Stimulated activated CD8-positive, alpha-beta memory T cell treated with anti-CD3 and anti-CD28 coated beads, Interleukin-7, amount 100 ng/mL, for 48 hours (primary cell): ENCODE measurements around the gene BCL3.
"Not testable (repeated sequence)": the region's sequence is repeated elsewhere in the genome, so short reads cannot be mapped to it uniquely, and the experiment has no call there.

Source experiments
- DNase-seq, 2 donors: peaks; one replicate each; pipeline ENCODE4 v3.0.0-alpha.2; 2020; ENCODE audit warnings: low read depth in 1 of 2; ENCODE audit errors: extremely low read depth in 1 of 2

BCL3 gene

GRCh38 chr19:44748426-44749254 lies at the start of gene BCL3:
BCL3 (plus strand) TSS chr19:44748708; CDS start chr19:44748791, 83 bp downstream.
- DNase-seq, result peak in 1 of 2 donors; percentile 69

GRCh38 chr19:44700547-44700946 lies 48.0 kb upstream of the BCL3 start:
- no peak for DNase-seq

GRCh38 chr19:44701228-44701627 lies 47.3 kb upstream of the BCL3 start:
- DNase-seq, result no peak

GRCh38 chr19:44702551-44703176 lies 45.8 kb upstream of the BCL3 start:
- DNase-seq, result no peak

- no peak for DNase-seq
Observed at GRCh38 chr19:44703336-44704078, 45.0 kb upstream of the BCL3 start.

GRCh38 chr19:44704982-44705381 lies 43.5 kb upstream of the BCL3 start:
- DNase-seq, result no peak

- no peak for DNase-seq
Observed at GRCh38 chr19:44705502-44706010, 43.0 kb upstream of the BCL3 start.

- DNase-seq, result no peak
Observed at GRCh38 chr19:44706506-44707236, 41.8 kb upstream of the BCL3 start.

- DNase-seq, result no peak
Observed at GRCh38 chr19:44707794-44708193, 40.7 kb upstream of the BCL3 start.

- no peak for DNase-seq
Observed at GRCh38 chr19:44708940-44709339, 39.6 kb upstream of the BCL3 start.

- not testable (repeated sequence) for DNase-seq
Observed at GRCh38 chr19:44709434-44710266, 38.9 kb upstream of the BCL3 start.

- no peak for DNase-seq
Observed at GRCh38 chr19:44710483-44710882, 38.0 kb upstream of the BCL3 start.

- DNase-seq, result no peak
Observed at GRCh38 chr19:44712864-44713515, 35.5 kb upstream of the BCL3 start.

- no peak for DNase-seq
Observed at GRCh38 chr19:44714597-44715169, 33.8 kb upstream of the BCL3 start.

- DNase-seq, result no peak
Observed at GRCh38 chr19:44717603-44718002, 30.9 kb upstream of the BCL3 start.

- no peak for DNase-seq
Observed at GRCh38 chr19:44718441-44719261, 29.9 kb upstream of the BCL3 start.

- no peak for DNase-seq
Observed at GRCh38 chr19:44719262-44719701, 29.2 kb upstream of the BCL3 start.

GRCh38 chr19:44720396-44720795 lies 28.1 kb upstream of the BCL3 start:
- not testable (repeated sequence) for DNase-seq
